Activated CD4-positive, CD25-positive, alpha-beta regulatory T cell (primary cell): ENCODE measurements around the gene DLD.
"Not testable (repeated sequence)": the region's sequence is repeated elsewhere in the genome, so short reads cannot be mapped to it uniquely, and the experiment has no call there.

Experiments
- DNase-seq, 4 experiments: peaks; one replicate each; lab custom pipeline; 2025; lab: John Stamatoyannopoulos, UW

The DLD gene

GRCh38 chr7:107890962-107891635 lies at the start of gene DLD:
Gene DLD (plus strand): TSS chr7:107891183. CDS start chr7:107891251, 68 bp downstream.
- peak; percentile 79 to 89 (median 83) for DNase-seq

GRCh38 chr7:107842213-107842612 lies 48.8 kb upstream of the DLD start:
- no peak for DNase-seq

- DNase-seq: no peak
Measured at GRCh38 chr7:107843184-107843583, 47.8 kb upstream of the DLD start.

- no peak for DNase-seq
Measured at GRCh38 chr7:107846324-107846723, 44.7 kb upstream of the DLD start.

- no peak for DNase-seq
Measured at GRCh38 chr7:107847168-107847835, 43.7 kb upstream of the DLD start.

- DNase-seq: not testable (repeated sequence)
Measured at GRCh38 chr7:107847836-107848175, 43.2 kb upstream of the DLD start.

GRCh38 chr7:107848211-107848610 lies 42.8 kb upstream of the DLD start:
- DNase-seq: not testable (repeated sequence)

- DNase-seq: no peak
Measured at GRCh38 chr7:107850216-107850615, 40.8 kb upstream of the DLD start.

GRCh38 chr7:107850643-107851042 lies 40.3 kb upstream of the DLD start:
- no peak for DNase-seq

GRCh38 chr7:107854454-107854853 lies 36.5 kb upstream of the DLD start:
- DNase-seq: no peak

GRCh38 chr7:107854989-107855388 lies 36.0 kb upstream of the DLD start:
- DNase-seq: no peak

- no peak for DNase-seq
Measured at GRCh38 chr7:107856806-107857540, 34.0 kb upstream of the DLD start.

GRCh38 chr7:107857541-107857912 lies 33.5 kb upstream of the DLD start:
- no peak for DNase-seq

- no peak for DNase-seq
Measured at GRCh38 chr7:107858280-107858679, 32.7 kb upstream of the DLD start.

- DNase-seq: no peak
Measured at GRCh38 chr7:107860279-107860961, 30.6 kb upstream of the DLD start.

GRCh38 chr7:107860981-107861652 lies 29.9 kb upstream of the DLD start:
- DNase-seq: no peak

GRCh38 chr7:107865956-107866775 lies 24.8 kb upstream of the DLD start:
- DNase-seq: no peak

- DNase-seq: no peak
Measured at GRCh38 chr7:107867858-107868466, 23.0 kb upstream of the DLD start.

- no peak for DNase-seq
Measured at GRCh38 chr7:107870427-107871000, 20.5 kb upstream of the DLD start.

- DNase-seq: no peak
Measured at GRCh38 chr7:107874111-107874510, 16.9 kb upstream of the DLD start.
